K562 (cell line): ENCODE data around the gene MARK2. TPM values are rescaled to one million over a fixed set of nuclear protein-coding genes. Genes with fewer than 3 reads are reported as not detected.
A peak's percentile ranks its signal among the peaks of the same experiment; 100 is the strongest.

ENCODE experiments used
- ATF6 ChIP-seq: sonication (generic); formaldehyde crosslinking; IDR thresholded peaks from 2 replicates; pipeline ENCODE4 v1.4.0; 2020; ENCODE audit warnings: mild to moderate bottlenecking, missing genetic modification reagents
- BCL6 ChIP-seq: fragments of 250-450 bp; sonication (Bioruptor Pico); IDR thresholded peaks from 2 replicates; pipeline ENCODE4 v1.4.0; 2020
- FIP1L1 ChIP-seq: fragments of 200-400 bp; formaldehyde crosslinking; IDR thresholded peaks from 2 replicates; pipeline ENCODE4 v1.6.1; 2018; ENCODE audit warnings: mild to moderate bottlenecking, low read depth, low read length; ENCODE audit not compliant: poor library complexity, severe bottlenecking
- FOXK1 ChIP-seq: sonication (generic); formaldehyde crosslinking; IDR thresholded peaks from 2 replicates; pipeline ENCODE4 v1.8.0; 2022; ENCODE audit warnings: missing genetic modification reagents, mild to moderate bottlenecking, borderline replicate concordance
- FOXP1 ChIP-seq: sonication (generic); formaldehyde crosslinking; IDR thresholded peaks from 2 replicates; pipeline ENCODE4 v1.8.0; 2022; ENCODE audit warnings: mild to moderate bottlenecking, missing genetic modification reagents
- HOMEZ ChIP-seq: fragments of 250-450 bp; sonication (Bioruptor Pico); IDR thresholded peaks from 2 replicates; pipeline ENCODE4 v1.4.0; 2020; ENCODE audit warnings: mild to moderate bottlenecking, moderate library complexity
- KLF16 ChIP-seq: IDR thresholded peaks from 2 replicates; pipeline ENCODE4 v1.6.1; 2016; ENCODE audit warnings: antibody characterized with exemption
- NR2C1 ChIP-seq, 2 experiments: fragments of 450-650 bp; IDR thresholded peaks; 2 replicates each; pipeline ENCODE4 v1.6.1; 2017; ENCODE audit warnings: mild to moderate bottlenecking in 2 of 2, antibody characterized with exemption in 1 of 2, inconsistent platforms in 1 of 2, missing compliant biosample characterization in 1 of 2, missing genetic modification characterization in 1 of 2
- RNF2 ChIP-seq: sonication (generic); IDR thresholded peaks from 2 replicates; pipeline ENCODE4 v1.6.1; 2016
- TFE3 ChIP-seq: fragments of 450-650 bp; formaldehyde crosslinking; IDR thresholded peaks from 2 replicates; pipeline ENCODE4 v1.4.0; 2020; ENCODE audit warnings: mild to moderate bottlenecking, mixed read lengths
- THAP7 ChIP-seq: fragments of 250-450 bp; sonication (Bioruptor Pico); IDR thresholded peaks from 2 replicates; pipeline ENCODE4 v1.5.0; 2021
- ZKSCAN8 ChIP-seq: fragments of 200-800 bp; sonication (Bioruptor generic); IDR thresholded peaks from 2 replicates; pipeline ENCODE4 v1.6.1; 2016; ENCODE audit warnings: missing genetic modification characterization, missing compliant biosample characterization
- ZNF197 ChIP-seq: fragments of 200-800 bp; sonication (Bioruptor generic); IDR thresholded peaks from 2 replicates; pipeline ENCODE4 v1.6.1; 2016; ENCODE audit warnings: low read depth, missing genetic modification characterization, missing compliant biosample characterization
- polyA plus RNA-seq, 8 experiments: library from polyadenylated mRNA; depleted of rRNA in 4 of 8; stranded (reverse) in 5 of 8; unstranded in 3 of 8; fragments of >200 nt; fragmentation: Nextera tagmentation in 2 of 8; fragmentation: Illumina TruSeq in 1 of 8; extraction: Ambion mirVana in 2 of 8; extraction: Trizol in 1 of 8; gene quantifications; 2 replicates each; pipeline versions ENCODE4 v1.2.1 to v1.2.3, GENCODE V29; 2011 to 2014; ENCODE audit warnings: inconsistent platforms in 1 of 8, missing spikeins in 1 of 8
- total RNA-seq, 7 experiments: library from RNA; depleted of rRNA in 6 of 7; stranded (reverse); fragments of >200 nt in 6 of 7; fragmentation: Illumina TruSeq in 2 of 7; extraction: Trizol in 2 of 7; gene quantifications; 2 replicates each; pipeline versions ENCODE4 v1.2.1 to v1.2.3, GENCODE V29; 2011 to 2021; ENCODE audit warnings: low replicate concordance in 1 of 7

The MARK2 gene
- total and polyA plus RNA-seq, 9 of the 15 experiments (the other 6 are each of a cell fraction or from before 2014, with no cell fraction given), result 0.32 to 43.5 (median 15.1) TPM

GRCh38 chr11:63938479-63939396, 99.8 kb downstream of the MARK2 start, which contains the start of gene NAA40 (continued):
- TF ChIP-seq TFE3 (CRISPR knock-in tag), result peak; percentile 76
- no peak for TF ChIP-seq HOMEZ
- TF ChIP-seq FOXP1 (CRISPR knock-in tag), result no peak
- no peak for TF ChIP-seq KLF16
- TF ChIP-seq RNF2, result no peak
- no peak; the same call in 1 of the 2 replicates for TF ChIP-seq NR2C1 (IDR thresholded peaks at IDR 0.05)
- peak; percentile 87 for TF ChIP-seq NR2C1 (tag; IDR thresholded peaks at IDR 0.05)
- no peak for TF ChIP-seq BCL6 (CRISPR knock-in tag)
- TF ChIP-seq FIP1L1, result peak; percentile 21
- no peak for TF ChIP-seq THAP7
- no peak for TF ChIP-seq ZKSCAN8 (CRISPR knock-in tag)
- TF ChIP-seq FOXK1 (CRISPR knock-in tag), result peak; percentile 77; the same call in 1 of the 2 replicates
- TF ChIP-seq ATF6, result no peak
- no peak for TF ChIP-seq ZNF197 (CRISPR knock-in tag)
